Activated CD4-positive, alpha-beta T cell treated with anti-CD3 and anti-CD28 coated beads, Interleukin-2, amount 50 U/mL, for 48 hours (primary cell): Measurements from ENCODE around the gene RNLS.

Experiments used
- DNase-seq, 2 experiments: peaks; one replicate each; pipeline ENCODE4 v3.0.0-alpha.2; 2020

The RNLS gene

GRCh38 chr10:88582806-88583583 lies at the start of gene RNLS:
RNLS (minus strand) TSS chr10:88583318.
- DNase-seq, result peak; percentile 69 to 75

GRCh38 chr10:88624840-88625239 lies 41.7 kb upstream of the RNLS start:
- DNase-seq, result no peak

GRCh38 chr10:88623835-88624234 lies 40.7 kb upstream of the RNLS start:
- no peak for DNase-seq

GRCh38 chr10:88620441-88620840 lies 37.3 kb upstream of the RNLS start:
- DNase-seq, result no peak

GRCh38 chr10:88618496-88618895 lies 35.4 kb upstream of the RNLS start:
- DNase-seq, result no peak

GRCh38 chr10:88617772-88618300 lies 34.7 kb upstream of the RNLS start:
- DNase-seq, result no peak

- no peak for DNase-seq
Observed at GRCh38 chr10:88616250-88616977, 33.3 kb upstream of the RNLS start.

- DNase-seq, result no peak
Observed at GRCh38 chr10:88608780-88609179, 25.7 kb upstream of the RNLS start.

GRCh38 chr10:88608052-88608732 lies 25.1 kb upstream of the RNLS start:
- DNase-seq, result no peak

GRCh38 chr10:88598055-88598454 lies 14.9 kb upstream of the RNLS start:
- no peak for DNase-seq

GRCh38 chr10:88594482-88594881 lies 11.4 kb upstream of the RNLS start:
- no peak for DNase-seq

GRCh38 chr10:88592906-88593305 lies 9.8 kb upstream of the RNLS start:
- no peak for DNase-seq

- DNase-seq, result no peak
Observed at GRCh38 chr10:88592381-88592780, 9.3 kb upstream of the RNLS start.

GRCh38 chr10:88586462-88586861 lies 3.3 kb upstream of the RNLS start, which contains the start of gene LIPJ:
LIPJ (plus strand) TSS chr10:88586762; CDS start chr10:88590688, 3,926 bp downstream.
- DNase-seq, result no peak

GRCh38 chr10:88583584-88583957 lies 453 bp upstream of the RNLS start:
- DNase-seq, result no peak

GRCh38 chr10:88582411-88582805 lies 710 bp downstream of the RNLS start:
- no peak for DNase-seq

GRCh38 chr10:88565072-88565471 lies 18.0 kb downstream of the RNLS start:
- no peak for DNase-seq

- DNase-seq, result no peak
Observed at GRCh38 chr10:88562152-88562551, 21.0 kb downstream of the RNLS start.

- no peak for DNase-seq
Observed at GRCh38 chr10:88557658-88558057, 25.5 kb downstream of the RNLS start.

GRCh38 chr10:88557256-88557655 lies 25.9 kb downstream of the RNLS start:
- no peak for DNase-seq

- no peak for DNase-seq
Observed at GRCh38 chr10:88555190-88555908, 27.8 kb downstream of the RNLS start.

GRCh38 chr10:88553116-88553752 lies 29.9 kb downstream of the RNLS start:
- DNase-seq, result peak; percentile 5 to 24
